GM19467 (cell line): Measurements from ENCODE around the gene GPR176.

Experiments
- ATAC-seq: cut with Tn5 transposase; IDR thresholded peaks from one replicate; pipeline ENCODE4 v1.9.1; 2021; ENCODE audit warnings: mild to moderate bottlenecking, moderate library complexity; ENCODE audit not compliant: unreplicated experiment

The GPR176 gene

GRCh38 chr15:39860200-39860599 lies 59.9 kb downstream of the GPR176 start:
- no peak for ATAC-seq

DNA sequence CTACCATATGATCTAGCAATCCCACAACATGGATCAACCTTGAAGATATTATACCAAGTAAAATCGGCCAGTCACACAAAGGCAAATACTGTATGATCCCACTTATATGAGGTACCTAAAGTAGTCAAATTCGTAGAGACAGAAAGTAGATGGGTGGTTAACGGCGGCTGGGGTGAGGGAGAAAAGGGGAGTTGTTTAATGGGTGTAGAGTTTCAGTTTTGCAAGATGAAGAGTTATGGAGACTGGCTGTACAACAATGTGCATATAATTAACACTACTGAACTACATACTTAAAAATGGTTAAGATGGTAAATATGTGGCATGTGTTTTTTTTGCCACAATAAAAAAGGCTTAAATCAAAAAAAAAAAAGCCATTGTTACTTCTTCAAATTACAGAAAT lies 60.4 kb downstream of the GPR176 start:
- no peak for ATAC-seq

DNA sequence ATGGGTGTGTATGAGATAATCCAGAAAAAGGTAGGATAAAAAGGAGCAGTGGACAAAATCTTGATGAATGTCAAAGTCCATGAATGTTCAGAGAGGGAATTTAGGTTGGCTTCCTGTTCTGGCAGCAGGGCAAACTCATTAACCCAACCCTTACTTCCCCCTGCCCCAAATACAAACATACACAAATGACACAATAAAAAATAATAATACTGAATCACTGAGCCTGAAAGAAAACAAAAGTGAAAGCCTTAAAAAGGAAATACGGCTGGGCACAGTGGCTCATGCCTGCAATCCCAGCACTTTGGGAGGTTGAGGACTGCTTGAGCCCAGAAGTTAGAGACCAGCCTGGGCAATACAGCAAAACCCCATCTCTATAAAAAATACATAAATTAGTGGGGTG lies 62.9 kb downstream of the GPR176 start:
- ATAC-seq = no peak

DNA sequence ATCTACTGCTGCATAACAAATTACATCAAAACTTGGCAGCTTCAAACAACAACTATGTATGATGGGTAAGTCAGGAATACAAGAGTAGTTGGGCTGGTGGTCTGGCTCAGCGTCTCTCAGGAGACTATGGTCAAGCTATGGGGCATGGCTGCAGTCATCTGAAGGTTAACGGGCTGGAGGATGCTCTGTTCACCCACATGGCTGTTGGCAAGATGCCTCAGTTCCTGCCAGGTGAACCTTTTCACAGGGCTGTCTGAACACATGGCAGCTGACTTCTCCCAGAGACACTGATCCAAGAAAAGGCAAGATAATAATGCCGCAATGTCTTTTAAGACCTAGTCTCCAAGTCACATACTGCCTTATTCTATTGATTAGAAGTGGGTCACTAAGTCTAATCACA lies 63.7 kb downstream of the GPR176 start:
- no peak for ATAC-seq

GRCh38 chr15:39855400-39855799 lies 64.7 kb downstream of the GPR176 start:
- no peak for ATAC-seq

DNA sequence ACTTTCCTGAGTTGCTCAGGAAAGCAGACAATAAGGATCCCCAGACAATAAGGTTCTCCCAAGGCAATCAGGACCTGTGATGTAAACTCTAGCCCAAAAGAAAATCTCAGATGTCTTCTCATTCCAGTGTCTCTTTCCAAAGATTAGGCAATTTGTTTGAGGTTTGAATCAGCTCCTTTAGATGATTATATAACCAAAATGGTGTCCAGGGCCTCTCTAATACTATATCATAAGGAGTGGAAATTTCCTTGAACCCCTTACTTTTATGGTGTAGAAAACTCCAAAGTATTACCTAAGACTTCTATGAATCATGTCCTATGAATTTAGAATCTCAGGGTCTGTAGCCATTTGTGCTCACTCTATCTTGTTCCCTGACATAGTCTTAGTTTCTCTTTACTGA lies 65.9 kb downstream of the GPR176 start:
- ATAC-seq = no peak

GRCh38 chr15:39852250-39852649 lies 67.8 kb downstream of the GPR176 start:
- ATAC-seq = no peak

DNA sequence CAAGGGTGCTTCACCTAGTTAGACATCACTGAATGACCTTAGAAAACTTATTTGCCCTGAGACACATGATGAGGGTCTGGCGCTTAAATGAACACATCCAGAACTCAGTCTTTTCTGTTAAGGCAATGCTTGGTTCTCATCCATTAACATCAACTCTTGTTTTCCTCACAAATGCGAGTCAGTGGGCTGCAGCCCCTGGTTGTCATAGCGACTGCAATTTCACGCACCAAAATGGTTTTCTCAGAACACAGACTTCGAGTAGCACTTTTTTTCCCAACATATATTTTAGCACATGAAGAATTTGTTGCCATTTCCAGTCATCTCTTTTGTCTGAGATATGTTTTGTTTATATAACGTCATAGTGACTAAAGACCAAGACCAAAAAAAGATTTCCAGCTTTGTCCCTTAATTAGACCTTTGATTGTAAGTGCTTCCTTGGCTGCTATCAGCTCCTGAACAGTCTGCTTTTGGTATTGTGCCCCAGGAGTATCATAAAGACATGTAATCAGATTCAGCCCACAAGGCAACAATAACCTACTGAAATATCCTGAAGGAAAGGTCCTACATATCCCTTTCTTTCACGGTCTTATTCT lies 68.5 kb downstream of the GPR176 start:
- ATAC-seq = no peak

- no peak for ATAC-seq
Measured at GRCh38 chr15:39850436-39850835, 69.6 kb downstream of the GPR176 start.

GRCh38 chr15:39846108-39846507 lies 74.0 kb downstream of the GPR176 start:
- ATAC-seq = no peak

DNA sequence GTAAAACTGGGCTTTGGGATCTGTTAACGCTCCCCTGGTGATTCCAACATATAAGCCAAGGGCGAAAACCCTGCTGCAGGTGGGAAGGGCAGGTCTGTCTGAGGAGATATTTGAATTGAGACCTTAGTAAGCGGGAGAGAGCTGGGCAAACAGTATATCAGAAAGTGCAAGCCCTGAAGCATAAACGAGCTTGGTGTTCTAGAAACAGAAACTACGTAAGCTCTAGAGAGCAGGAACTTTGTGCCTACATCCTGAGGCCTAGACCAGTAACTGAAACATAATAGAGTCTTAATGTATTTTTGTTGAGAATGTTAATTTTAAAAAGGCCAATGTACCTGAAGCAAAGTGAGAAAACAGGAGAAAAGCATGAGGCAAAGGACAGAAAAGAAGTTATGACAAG lies 74.5 kb downstream of the GPR176 start:
- ATAC-seq = no peak

- no peak for ATAC-seq
Measured at GRCh38 chr15:39843565-39843964, 76.5 kb downstream of the GPR176 start.

DNA sequence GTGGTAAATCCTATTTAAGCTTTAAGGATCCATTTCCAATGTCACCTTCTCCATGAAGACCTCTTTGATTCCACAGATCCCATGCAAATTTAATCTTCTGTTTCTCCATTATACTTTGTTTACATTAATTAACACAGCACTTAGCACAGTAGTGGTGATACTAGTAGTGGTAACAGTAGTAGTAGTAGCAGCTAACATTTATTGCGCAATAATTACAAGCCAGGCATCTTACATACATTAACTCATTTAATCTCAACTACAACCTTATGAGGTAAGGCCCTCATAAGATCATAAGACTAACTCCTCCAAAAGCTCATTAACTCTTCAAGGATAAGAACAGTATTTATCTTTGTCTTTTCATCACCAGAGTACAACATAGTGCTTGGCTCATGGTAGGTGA lies 82.6 kb downstream of the GPR176 start:
- ATAC-seq = no peak

GRCh38 chr15:39835550-39835949 lies 84.5 kb downstream of the GPR176 start:
- no peak for ATAC-seq

DNA sequence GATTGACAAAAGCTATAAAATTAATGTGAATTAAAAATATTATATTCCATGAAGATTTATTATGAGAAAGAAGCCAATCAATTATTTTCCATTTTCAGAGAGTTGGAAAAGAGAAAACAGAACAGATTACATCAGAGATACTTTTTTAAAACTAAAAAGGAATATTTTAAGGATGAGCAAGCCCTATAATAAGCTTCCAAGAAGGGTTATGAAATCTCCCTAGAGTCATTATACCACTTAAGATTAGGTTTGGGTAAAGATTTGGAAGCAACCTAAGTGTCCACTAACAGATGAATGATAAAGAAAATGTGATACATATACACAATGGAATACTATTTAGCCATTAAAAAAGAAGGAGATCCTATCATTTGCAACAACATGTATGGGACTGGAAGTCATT lies 85.8 kb downstream of the GPR176 start:
- no peak for ATAC-seq

DNA sequence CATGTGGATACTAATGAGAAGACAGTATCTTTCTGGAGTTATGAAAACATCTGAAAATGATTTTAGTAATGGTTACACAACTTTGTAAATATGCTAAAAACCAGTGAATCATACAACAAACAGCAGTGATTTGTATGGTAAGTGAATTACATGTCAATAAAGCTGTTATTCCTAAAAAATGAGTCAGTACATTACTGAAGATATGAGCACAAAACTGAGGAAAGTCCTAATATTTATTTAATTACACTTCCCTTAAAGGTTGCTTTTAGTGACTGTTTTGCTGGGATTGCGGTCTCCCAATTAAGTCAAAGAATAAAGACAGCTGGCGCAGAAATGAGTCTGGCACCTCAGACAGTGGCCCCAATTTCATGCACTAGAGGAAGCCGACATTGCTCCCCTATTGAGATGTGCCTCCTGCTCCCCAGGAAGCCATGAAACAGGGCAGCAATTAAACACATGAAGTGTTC lies 86.5 kb downstream of the GPR176 start:
- ATAC-seq = no peak

DNA sequence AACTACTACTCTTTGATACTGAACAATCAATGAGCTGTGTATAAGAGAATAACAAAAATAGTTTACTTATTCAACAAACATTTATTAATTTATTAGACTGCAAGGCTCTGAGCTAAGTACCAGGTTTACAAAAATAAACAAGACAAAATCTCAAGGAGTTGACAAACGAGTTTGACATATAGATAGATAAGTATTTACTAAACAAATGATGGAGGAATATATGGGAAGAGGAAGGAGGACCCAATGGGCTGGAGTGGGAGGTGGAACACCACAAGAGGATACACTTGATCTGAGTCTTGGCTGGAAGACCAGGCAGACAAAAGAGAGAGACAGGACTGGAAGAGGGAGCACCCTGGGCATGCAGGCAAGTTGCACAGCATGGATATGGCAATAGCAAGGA lies 89.9 kb downstream of the GPR176 start:
- no peak for ATAC-seq

- no peak for ATAC-seq
Measured at GRCh38 chr15:39828374-39828931, 91.6 kb downstream of the GPR176 start.

DNA sequence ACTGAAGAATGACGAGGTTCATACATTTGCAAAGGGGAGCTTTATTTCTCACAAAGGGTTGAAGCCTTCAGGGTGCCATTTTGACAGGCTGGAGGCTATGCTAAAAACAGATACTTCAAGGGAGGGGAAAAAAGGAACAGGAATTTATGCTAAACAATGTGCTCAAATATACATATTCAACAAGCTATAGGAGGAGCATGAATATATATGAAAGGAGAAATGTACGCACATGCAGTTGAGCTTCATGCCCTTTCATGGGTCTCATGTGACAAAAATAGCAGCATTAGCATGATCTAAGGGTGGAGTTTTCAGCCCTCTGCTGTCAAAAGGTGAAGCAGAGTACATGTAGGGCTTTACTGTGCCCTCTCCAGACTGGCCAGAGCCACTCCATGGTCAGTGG lies 93.1 kb downstream of the GPR176 start:
- ATAC-seq = no peak

DNA sequence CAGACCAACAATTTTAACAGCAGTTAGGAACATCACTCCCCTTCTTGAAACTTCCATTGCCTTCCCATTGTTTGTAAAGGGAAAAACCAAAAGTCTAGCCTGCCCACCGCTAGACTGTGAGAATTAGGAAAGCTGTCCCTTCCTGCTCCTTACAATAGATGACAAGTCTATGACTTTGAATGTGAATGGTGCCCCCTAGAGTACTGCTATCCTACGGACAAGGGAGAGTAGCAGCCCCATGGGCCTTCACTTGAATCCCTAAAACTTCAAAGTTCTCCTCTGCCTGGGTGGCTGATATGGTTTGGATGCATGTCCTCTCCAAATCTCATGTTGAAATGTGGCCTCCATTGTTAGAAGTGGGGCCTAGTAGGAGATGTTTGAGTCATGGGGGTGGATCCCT lies 96.4 kb downstream of the GPR176 start:
- no peak for ATAC-seq

DNA sequence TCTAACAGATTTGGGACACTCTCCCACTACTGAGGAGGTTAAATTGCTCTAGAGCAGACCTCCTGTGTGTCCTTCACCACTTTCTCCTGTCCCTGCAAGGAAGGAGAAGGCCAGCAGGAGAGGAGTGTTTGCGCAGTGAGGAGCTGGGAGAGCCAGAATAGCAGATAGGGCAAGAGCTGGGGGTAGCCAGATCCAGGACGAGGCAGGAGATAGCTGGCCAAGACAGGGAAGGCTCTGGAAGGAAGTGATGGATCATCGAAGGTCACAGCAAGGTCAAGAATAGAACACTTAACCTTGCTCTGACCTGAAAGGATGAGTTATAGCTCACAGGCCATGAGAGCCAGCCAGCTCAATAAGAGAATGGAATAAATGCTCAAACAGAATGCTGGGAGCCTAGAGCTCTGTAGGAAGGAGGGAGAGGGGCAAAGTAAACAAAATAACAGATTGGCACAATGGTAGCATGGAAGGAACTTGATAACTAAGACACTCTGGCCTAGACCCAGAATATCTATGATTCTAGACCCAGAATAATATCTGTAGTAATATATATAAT lies 99.9 kb downstream of the GPR176 start:
- ATAC-seq = no peak

- ATAC-seq = no peak
Measured at GRCh38 chr15:39819533-39819932, 100.5 kb downstream of the GPR176 start.

DNA sequence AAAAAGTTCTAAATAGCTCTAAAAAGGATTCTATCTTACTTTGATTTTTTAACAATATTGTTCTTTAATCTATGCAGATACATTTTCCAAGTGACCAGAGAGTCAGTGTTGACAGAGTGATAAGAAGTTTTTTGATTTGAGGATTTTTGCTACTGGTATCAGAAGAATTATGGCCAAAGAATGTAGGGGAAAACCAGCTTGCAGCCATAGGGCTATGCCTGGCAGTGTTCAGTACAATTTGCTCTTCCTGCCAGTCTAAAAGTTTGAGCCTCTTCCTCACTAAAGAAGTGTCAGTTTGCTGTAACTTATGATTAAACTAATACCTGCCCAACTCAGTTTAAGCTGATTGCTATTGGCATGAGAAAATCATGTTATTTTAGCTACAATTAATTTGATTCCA lies 102.2 kb downstream of the GPR176 start:
- no peak for ATAC-seq
